22Rv1 (cell line): ENCODE measurements around the gene CRYBA1.

Experiments used
- CTCF ChIP-seq: fragments of 450-650 bp; IDR thresholded peaks from 2 replicates; pipeline ENCODE4 v1.5.1; 2017; ENCODE audit warnings: mild to moderate bottlenecking
- ZFX ChIP-seq: fragments of 450-650 bp; IDR thresholded peaks from 2 replicates; pipeline ENCODE4 v1.6.1; 2017; ENCODE audit warnings: antibody characterized with exemption, borderline replicate concordance

GRCh38 chr17:29197516-29198272 lies 49.0 kb upstream of the CRYBA1 start:
- TF ChIP-seq CTCF (no peak), ZFX (no peak)
